B cell (primary cell): ENCODE data around the gene FABP3. TPM values are rescaled to one million over a fixed set of nuclear protein-coding genes. Genes with fewer than 3 reads are reported as not detected.

Experiments used
- ATAC-seq: fragments of 200-7000 bp; cut with Tn5 transposase; one replicate; pipeline ENCODE4 v1.10.0; 2021; ENCODE audit warnings: low read depth, mild to moderate bottlenecking, moderate number of reproducible peaks, moderate library complexity
- CTCF ChIA-PET: fragments of 350-600 bp; sonication (Branson Sonifier 250); formaldehyde crosslinking; loops from one replicate; lab custom pipeline; 2021; ENCODE audit warnings: antibody characterized with exemption, inconsistent platforms; lab: Charles Lee
- POLR2A ChIA-PET: fragments of 350-600 bp; sonication (Branson Sonifier 250); formaldehyde crosslinking; loops from one replicate; lab custom pipeline; 2021; ENCODE audit warnings: antibody characterized with exemption; lab: Charles Lee
- DNase-seq: peaks from one replicate; pipeline ENCODE4 v3.0.0; 2013
- H2AFZ ChIP-seq: 2 replicates; pipeline ENCODE4 v1.6.1; 2012; ENCODE audit warnings: mild to moderate bottlenecking, low read depth, low read length; ENCODE audit not compliant: insufficient read depth, poor library complexity, severe bottlenecking
- H3K27ac ChIP-seq, 2 donors: 1 replicate in 1 of 2; 2 replicates in 1 of 2; pipeline ENCODE4 v1.5.1; 2012 to 2013; ENCODE audit warnings: low read length in 2 of 2, mild to moderate bottlenecking in 2 of 2, moderate library complexity in 1 of 2
- H3K27me3 ChIP-seq, 4 experiments: fragments of 200-600 bp in 1 of 4; sonication (generic) in 1 of 4; replicated peaks in 1 of 4; 1 replicate in 2 of 4; 2 replicates in 2 of 4; pipeline versions ENCODE4 v1.6.1 to v1.7.0; 2013 to 2016; ENCODE audit warnings: low read length in 3 of 4, mild to moderate bottlenecking in 2 of 4, mixed read lengths in 1 of 4, moderate library complexity in 1 of 4; ENCODE audit not compliant: insufficient read depth in 4 of 4, control insufficient read depth in 3 of 4; ENCODE audit errors: control extremely low read depth in 1 of 4
- H3K36me3 ChIP-seq, 2 experiments: replicated peaks in 1 of 2; 1 replicate in 1 of 2; 2 replicates in 1 of 2; pipeline versions ENCODE4 v1.6.1 to v1.7.1; 2013; ENCODE audit warnings: low read length in 1 of 2; ENCODE audit not compliant: insufficient read depth in 2 of 2, control insufficient read depth in 1 of 2; ENCODE audit errors: control extremely low read depth in 1 of 2, extremely low read depth in 1 of 2
- H3K4me1 ChIP-seq, 2 donors: fragments of 200-600 bp in 1 of 2; sonication (generic) in 1 of 2; 1 replicate in 1 of 2; 2 replicates in 1 of 2; pipeline versions ENCODE4 v1.5.1 to v1.6.1; 2013 to 2017; ENCODE audit warnings: low read length in 2 of 2; ENCODE audit not compliant: control insufficient read depth in 2 of 2, insufficient read depth in 2 of 2
- H3K4me2 ChIP-seq: replicated peaks from 2 replicates; pipeline ENCODE3; 2012; ENCODE audit warnings: mild to moderate bottlenecking, low read depth, low read length; ENCODE audit not compliant: poor library complexity, severe bottlenecking
- H3K4me3 ChIP-seq, 5 experiments: fragments of 200-600 bp in 1 of 5; sonication (generic) in 1 of 5; 1 replicate in 3 of 5; 2 replicates in 2 of 5; pipeline versions ENCODE4 v1.5.1 to v1.7.0; 2011 to 2016; ENCODE audit warnings: low read length in 4 of 5, mild to moderate bottlenecking in 4 of 5, low read depth in 2 of 5, control low read depth in 1 of 5, moderate library complexity in 1 of 5; ENCODE audit not compliant: insufficient read depth in 1 of 5; ENCODE audit errors: control extremely low read depth in 1 of 5, extremely low read depth in 1 of 5
- H3K79me2 ChIP-seq: fragments of 200-600 bp; sonication (generic); one replicate; pipeline ENCODE4 v1.6.0; 2016; ENCODE audit warnings: low read length; ENCODE audit not compliant: control insufficient read depth, insufficient read depth
- H3K9ac ChIP-seq: fragments of 200-600 bp; sonication (generic); 2 replicates; pipeline ENCODE4 v1.6.1; 2017; ENCODE audit warnings: mild to moderate bottlenecking, low read length, moderate library complexity
- H3K9me3 ChIP-seq, 3 donors: one replicate each; pipeline versions ENCODE4 v1.6.1 to v1.7.1; 2013; ENCODE audit warnings: low read length in 2 of 3; ENCODE audit not compliant: control insufficient read depth in 2 of 3, insufficient read depth in 1 of 3; ENCODE audit errors: control extremely low read depth in 1 of 3
- H4K20me1 ChIP-seq: 2 replicates; pipeline ENCODE4 v1.6.0; 2012; ENCODE audit warnings: mild to moderate bottlenecking, low read length; ENCODE audit not compliant: insufficient read depth, control insufficient read depth, poor library complexity, severe bottlenecking
- H3K27ac Mint-ChIP-seq: one replicate; pipeline ENCODE4 v1.8.0; 2021; ENCODE audit warnings: mixed read lengths
- H3K27me3 Mint-ChIP-seq: one replicate; pipeline ENCODE4 v1.8.0; 2021; ENCODE audit warnings: mixed read lengths
- H3K4me1 Mint-ChIP-seq: one replicate; pipeline ENCODE4 v1.8.0; 2021; ENCODE audit warnings: mixed read lengths
- H3K4me3 Mint-ChIP-seq: one replicate; pipeline ENCODE4 v1.8.0; 2021; ENCODE audit warnings: mixed read lengths
- H3K9me3 Mint-ChIP-seq: one replicate; pipeline ENCODE4 v1.8.0; 2022; ENCODE audit warnings: mixed read lengths; ENCODE audit not compliant: insufficient read depth
- CTCF ChIP-seq: fragments of 200-600 bp; IDR thresholded peaks from one replicate; pipeline ENCODE4 v1.8.0; 2022; ENCODE audit warnings: antibody characterized with exemption, mild to moderate bottlenecking
- EZH2 ChIP-seq: IDR thresholded peaks from 2 replicates; pipeline ENCODE4 v1.6.1; 2012; ENCODE audit warnings: borderline replicate concordance, low read depth, mild to moderate bottlenecking, moderate library complexity, low read length; ENCODE audit not compliant: insufficient read depth, poor library complexity, severe bottlenecking
- WGBS: methylation state at CpG from one replicate; pipeline ENCODE4 v1.1.5; 2013; ENCODE audit warnings: missing lambda C conversion rate; ENCODE audit not compliant: insufficient coverage; 5-methylcytosine and 5-hydroxymethylcytosine counted together
- intact Hi-C: fragments of 100-400 bp; cut with micrococcal nuclease; formaldehyde crosslinking; loops from one replicate; pipeline ENCODE4 v1.10.0; 2022
- polyA plus RNA-seq: library from polyadenylated mRNA; depleted of rRNA; stranded (reverse); fragments of >200 nt; gene quantifications from 2 replicates; pipeline ENCODE4 v1.2.3, GENCODE V29; 2012
- total RNA-seq, 2 donors: library from RNA; stranded (reverse); fragments of 120-200 nt in 1 of 2; gene quantifications; 1 replicate in 1 of 2; 2 replicates in 1 of 2; pipeline versions ENCODE4 v1.2.3 to v1.2.4, GENCODE V29; 2013 to 2022

FABP3 gene
- total and polyA plus RNA-seq, 2 donors (not counting 1 experiment from before 2014, with no cell fraction given) = not detected

GRCh38 chr1:31416101-31416736, 43.3 kb upstream of the FABP3 start:
- H3K4me3 ChIP-seq = no peak overlapping the region
- H3K27ac Mint-ChIP-seq = no peak overlapping the region
- peaks cover 0 to 48% (median 23%) of the 10 kb centered on the region in 4 experiments for H3K27me3 ChIP-seq
- CTCF ChIA-PET = interaction anchor here (1.5 kb wide), 1 partner anchor 22 kb away, joined by 3 read pairs; no protein-coding TSS in a partner anchor
- no peaks in the 10 kb centered on the region for H3K9me3 Mint-ChIP-seq
- no peaks in the 10 kb centered on the region for H4K20me1 ChIP-seq
- H3K36me3 ChIP-seq = no peaks in the 10 kb centered on the region
- POLR2A ChIA-PET = no interaction called here
- peaks cover 0 to 10% (median 0%) of the 10 kb centered on the region in 3 donors for H3K9me3 ChIP-seq
- H3K27ac ChIP-seq = no peak overlapping the region
- no peak overlapping the region for H3K9ac ChIP-seq
- 95% methylated on average over 5 of the region's 7 CpGs for WGBS
- TF ChIP-seq CTCF = no peak
- no peak for TF ChIP-seq EZH2
- H3K4me1 Mint-ChIP-seq = peaks cover 12% of the 10 kb centered on the region
- DNase-seq = no peak
- intact Hi-C loops = no loop called here
- H3K79me2 ChIP-seq = no peaks in the 10 kb centered on the region
- H2AFZ ChIP-seq = no peak overlapping the region
- H3K4me1 ChIP-seq = peaks cover 17 to 18% of the 10 kb centered on the region in 2 donors
- H3K4me3 Mint-ChIP-seq = no peak overlapping the region
- H3K4me2 ChIP-seq = no peak overlapping the region
- no peak for ATAC-seq
- H3K27me3 Mint-ChIP-seq = peaks cover 44% of the 10 kb centered on the region

DNA sequence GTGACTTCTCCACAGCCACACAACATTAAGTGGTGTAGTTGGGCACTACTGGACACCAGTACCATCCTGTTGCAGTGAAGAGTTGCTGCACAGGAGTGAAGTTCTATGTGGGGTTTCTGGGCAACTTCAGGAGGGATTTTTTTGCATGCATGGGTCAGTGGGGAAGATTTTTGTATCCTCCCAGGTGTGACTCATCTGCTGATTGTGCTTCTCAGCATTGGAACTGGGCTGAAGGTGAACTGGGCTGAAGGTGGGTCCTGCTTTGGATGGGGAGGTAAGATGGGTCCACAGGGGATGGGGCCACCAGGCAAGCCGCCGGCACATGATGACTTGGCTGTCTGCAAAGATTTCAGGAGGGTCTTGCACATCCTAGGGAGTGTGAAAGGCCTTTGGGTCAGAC, 42.8 kb upstream of the FABP3 start:
- Mint-ChIP-seq H3K9me3 (no peaks in the 10 kb centered on the region), H3K27me3 (peaks cover 47% of the 10 kb centered on the region), H3K27ac (no peak overlapping the region), H3K4me3 (peak overlapping the region; percentile 32), H3K4me1 (peaks cover 12% of the 10 kb centered on the region)
- Histone ChIP-seq H3K79me2 (no peaks in the 10 kb centered on the region), H3K9me3 (peaks cover 0 to 10% (median 0%) of the 10 kb centered on the region in 3 donors), H3K4me1 (peaks cover 17 to 18% of the 10 kb centered on the region in 2 donors), H3K27me3 (peaks cover 0 to 49% (median 22%) of the 10 kb centered on the region in 4 experiments), H3K36me3 (no peaks in the 10 kb centered on the region), H3K4me2 (no peak overlapping the region), H2AFZ (no peak overlapping the region), H3K27ac (no peak overlapping the region), H3K4me3 (no peak overlapping the region), H4K20me1 (no peaks in the 10 kb centered on the region), H3K9ac (no peak overlapping the region)
- POLR2A ChIA-PET = no interaction called here
- DNase-seq (no peak), ATAC-seq (no peak)
- intact Hi-C loops = no loop called here
- no peak for TF ChIP-seq EZH2
- TF ChIP-seq CTCF = no peak
- CTCF ChIA-PET = interaction anchor here (1.5 kb wide), 1 partner anchor 21 kb away, joined by 3 read pairs; no protein-coding TSS in a partner anchor
- 94% methylated on average over 2 of the region's 2 CpGs for WGBS
